T-helper 2 cell treated with Interferon-gamma antibody and Interleukin-4, amounts not matched to agents 100 ng/mL and 5 ng/mL, for 36 hours (primary cell): ENCODE data around the gene MYCBPAP. TPM values are rescaled to one million over a fixed set of nuclear protein-coding genes. Genes with fewer than 3 reads are reported as not detected.

Experiments used
- intact Hi-C: fragments of 100-400 bp; cut with micrococcal nuclease; formaldehyde crosslinking; loops from one replicate; pipeline ENCODE4 v1.15.1; 2023
- total RNA-seq: library from RNA; stranded (reverse); gene quantifications from 2 replicates; pipeline ENCODE4 v1.2.3, GENCODE V29; 2022

Gene MYCBPAP
- total RNA-seq, 1 donor from 2014 or later = 6.8 TPM

DNA sequence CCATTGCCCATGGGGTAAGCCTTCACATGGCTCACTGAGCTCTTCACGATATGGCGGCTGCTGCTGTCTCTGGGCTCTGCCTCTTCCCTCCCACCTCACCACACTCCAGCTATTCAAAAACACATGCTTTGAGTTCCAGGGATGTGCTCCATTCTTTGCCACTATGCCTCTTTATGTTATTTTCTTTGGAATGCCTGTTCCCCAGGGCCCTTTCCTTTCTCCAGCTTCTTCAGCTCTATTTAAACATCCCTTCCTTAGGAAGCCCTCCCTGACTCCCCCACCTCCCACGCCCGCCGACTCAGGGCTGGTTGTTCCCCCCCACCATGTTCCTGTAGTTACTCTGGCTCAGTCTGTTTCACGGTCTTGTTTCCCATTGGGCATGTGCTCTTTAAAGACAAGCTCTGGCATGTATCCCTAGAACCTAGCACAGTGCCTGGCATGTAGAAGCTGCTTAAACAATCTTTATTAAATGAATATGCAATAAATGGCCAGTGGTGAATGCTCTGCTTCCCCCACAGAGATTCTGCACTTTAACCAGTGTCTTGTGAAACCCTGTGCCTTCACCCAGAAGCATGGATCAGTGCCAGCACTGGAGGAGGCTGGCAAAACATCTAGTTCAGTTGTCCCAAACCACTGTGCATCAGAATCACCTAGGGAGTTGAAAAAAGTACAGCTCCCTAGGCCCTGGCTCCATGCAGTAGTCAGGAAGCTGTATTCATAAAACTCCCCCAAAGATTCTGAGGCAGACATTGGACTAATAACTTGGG, 6.9 kb downstream of the MYCBPAP start:
- intact Hi-C loops = no loop called here

DNA sequence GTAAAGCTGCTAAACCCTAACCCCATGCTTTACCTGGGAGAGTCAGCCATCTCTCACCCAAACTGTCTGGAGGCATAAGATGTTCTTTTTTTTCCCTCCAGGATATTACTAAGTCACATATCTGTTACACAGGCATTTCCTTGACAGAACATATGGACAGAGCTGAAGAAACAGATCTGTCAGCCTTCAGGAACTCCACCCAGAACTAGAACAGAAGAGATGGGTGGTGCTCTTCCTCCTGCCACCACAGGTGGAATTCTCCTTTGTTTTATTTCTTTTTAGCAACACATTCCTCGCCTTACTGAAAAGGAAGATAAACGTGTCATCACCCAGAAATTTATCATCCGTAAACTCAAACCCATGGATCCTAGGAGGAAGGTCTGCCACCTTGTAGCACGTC, 8.8 kb downstream of the MYCBPAP start:
- intact Hi-C loops = no loop called here

GRCh38 chr17:50517504-50518383, 9.5 kb downstream of the MYCBPAP start:
- intact Hi-C loops = no loop called here

- intact Hi-C loops = no loop called here
These were observed 10.3 kb downstream of the MYCBPAP start for GRCh38 chr17:50518384-50519023.

- intact Hi-C loops = no loop called here
These were observed 11.0 kb downstream of the MYCBPAP start for GRCh38 chr17:50519141-50519834.

GRCh38 chr17:50520483-50520882, 12.2 kb downstream of the MYCBPAP start:
- intact Hi-C loops = no loop called here

- intact Hi-C loops = no loop called here
These were observed 13.3 kb downstream of the MYCBPAP start for GRCh38 chr17:50521514-50521913.

GRCh38 chr17:50522766-50523165, 14.5 kb downstream of the MYCBPAP start:
- intact Hi-C loops = no loop called here

- intact Hi-C loops = no loop called here
These were observed 15.0 kb downstream of the MYCBPAP start for GRCh38 chr17:50523208-50523607.

- intact Hi-C loops = no loop called here
These were observed 16.6 kb downstream of the MYCBPAP start for GRCh38 chr17:50524838-50525237.

DNA sequence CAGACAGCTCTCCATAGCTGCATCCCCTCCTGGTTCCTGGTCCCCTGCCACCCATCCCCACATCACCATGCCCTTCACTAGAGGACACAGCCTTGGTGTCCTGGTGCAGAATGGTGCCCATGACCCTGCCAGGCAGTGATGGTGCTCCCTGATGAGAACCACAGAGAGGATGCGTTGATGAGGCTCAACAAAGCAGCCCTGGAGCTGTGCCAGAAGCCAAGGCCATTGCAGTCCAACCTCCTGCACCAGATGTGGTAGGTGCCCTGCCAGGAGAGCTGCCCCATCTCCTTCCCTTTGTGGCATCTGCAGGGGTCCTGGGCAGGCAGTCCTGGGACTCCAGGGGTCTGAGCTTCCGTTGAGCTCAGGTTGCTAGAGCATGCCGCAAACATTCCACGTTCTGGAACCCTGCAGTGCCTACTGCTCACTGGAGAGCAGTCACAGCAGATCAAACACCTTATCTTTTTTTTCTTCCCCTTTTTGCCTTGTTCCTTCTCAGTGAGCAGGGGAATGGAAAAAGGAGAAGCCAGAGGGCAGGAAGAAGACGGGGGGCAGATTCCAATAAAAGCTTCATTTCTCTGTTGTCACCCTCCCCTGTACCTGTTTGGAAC, 19.0 kb downstream of the MYCBPAP start:
- intact Hi-C loops = no loop called here

- intact Hi-C loops = no loop called here
These were observed 19.8 kb downstream of the MYCBPAP start for GRCh38 chr17:50527949-50528474.

DNA sequence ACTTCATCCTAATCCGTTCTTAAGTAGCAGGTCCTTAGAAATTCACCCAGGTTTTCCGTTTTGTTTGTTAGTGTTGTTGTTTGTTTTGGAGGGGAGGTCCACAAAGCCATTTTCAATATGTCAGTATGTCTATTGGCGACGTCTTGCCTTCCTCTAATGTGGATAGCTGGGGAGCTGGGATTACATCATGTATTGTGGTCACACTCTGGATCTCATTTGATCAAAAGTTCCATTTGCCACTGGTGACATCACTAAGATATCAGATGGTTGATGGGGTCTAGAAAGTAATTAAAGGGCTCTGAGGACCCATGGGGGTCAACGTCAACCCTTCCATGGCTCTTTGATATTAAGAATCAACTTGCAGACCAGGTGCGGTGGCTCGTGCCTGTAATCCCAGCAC, 21.6 kb downstream of the MYCBPAP start:
- intact Hi-C loops = no loop called here

DNA sequence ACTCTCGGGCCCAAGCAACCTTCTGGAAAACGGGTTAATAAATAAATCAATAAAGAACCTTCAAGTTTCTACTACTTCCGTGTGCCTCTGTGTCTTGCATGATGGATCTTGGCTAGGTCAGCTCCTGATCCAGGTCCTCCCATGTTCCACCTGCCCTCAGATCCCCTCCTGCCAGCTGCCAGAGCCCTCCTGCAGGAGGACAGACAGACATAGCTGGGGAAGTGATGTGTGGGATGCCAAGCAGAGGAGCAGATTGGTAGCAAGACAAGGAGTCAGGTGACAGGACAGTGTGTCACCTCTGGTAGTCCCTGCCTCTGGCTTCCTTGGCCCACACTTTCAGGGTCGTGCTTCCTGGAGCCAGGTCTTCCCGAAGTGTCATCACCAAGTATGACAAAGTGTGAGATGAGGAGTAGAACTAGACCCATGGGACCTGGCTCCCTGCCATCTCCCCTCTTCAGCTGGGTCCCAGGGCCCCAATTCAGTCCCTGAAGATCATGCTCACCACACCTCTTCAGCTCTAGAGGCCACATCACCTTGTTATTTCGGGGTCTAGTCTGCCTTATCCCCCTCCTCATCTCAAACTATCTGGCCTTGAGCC, 23.3 kb downstream of the MYCBPAP start:
- intact Hi-C loops = no loop called here

DNA sequence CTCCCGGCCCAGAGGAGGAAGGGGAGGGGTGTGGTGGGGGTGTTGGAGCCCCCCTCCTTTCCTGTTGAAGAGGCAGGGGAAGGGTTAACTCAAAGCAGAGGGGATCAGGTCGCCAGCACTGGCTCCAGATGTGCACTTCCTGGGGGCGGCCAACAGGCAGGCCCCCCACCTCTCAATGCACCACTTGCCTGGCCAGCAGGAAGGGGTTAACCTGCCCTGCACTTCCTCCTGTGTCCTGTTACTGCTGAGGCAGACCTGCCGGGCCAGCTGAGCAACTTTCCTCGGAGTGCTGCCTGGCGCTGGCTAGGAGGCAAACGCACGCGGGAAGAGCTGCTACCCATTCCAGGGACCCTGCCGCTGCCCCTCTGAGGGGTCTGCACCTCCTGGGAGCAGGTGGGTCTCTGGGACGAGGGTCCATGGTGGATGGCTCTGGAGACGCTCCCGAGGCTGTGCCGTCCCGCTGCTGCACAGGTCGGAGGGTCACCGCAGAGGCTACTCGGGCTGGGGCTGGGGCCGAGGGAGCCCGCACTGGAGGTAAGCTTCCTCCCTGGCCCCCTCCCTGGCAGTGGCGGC, 24.3 kb downstream of the MYCBPAP start, which contains the start of gene EPN3:
EPN3 (plus strand) TSS at position 284 of the 573 bp plus-strand sequence. CDS start 3,822 bp downstream, outside the sequence.
- intact Hi-C loops = no loop called here

- intact Hi-C loops = no loop called here
These were observed 24.9 kb downstream of the MYCBPAP start for GRCh38 chr17:50533185-50533584.

DNA sequence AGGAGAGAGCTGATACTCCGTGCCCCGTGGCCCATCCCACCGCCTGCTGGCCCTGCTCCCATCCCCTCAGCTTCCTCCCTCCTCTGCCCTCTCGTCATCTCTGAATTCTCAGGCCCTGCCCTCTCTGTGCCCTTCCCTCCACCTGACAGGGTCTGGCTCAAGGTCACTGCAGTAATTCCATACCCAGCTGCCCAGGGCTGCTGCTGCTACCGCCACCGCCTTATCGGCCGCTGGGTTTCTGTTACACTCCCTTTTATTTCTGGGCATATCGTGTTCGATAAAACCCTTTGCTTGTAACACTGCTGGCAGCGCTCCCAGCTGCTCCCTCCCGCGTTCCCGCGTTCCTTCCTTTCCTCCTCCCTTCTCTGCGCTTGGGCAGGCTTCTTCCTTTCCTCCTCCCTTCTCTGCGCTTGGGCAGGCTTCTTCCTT, 25.5 kb downstream of the MYCBPAP start:
- intact Hi-C loops = no loop called here

- intact Hi-C loops = no loop called here
These were observed 26.2 kb downstream of the MYCBPAP start for GRCh38 chr17:50534222-50534978.

- intact Hi-C loops = no loop called here
These were observed 26.7 kb downstream of the MYCBPAP start for GRCh38 chr17:50534979-50535326.
